Measurements from ENCODE around the gene BMP10.
A peak's percentile ranks its signal among the peaks of the same experiment; 100 is the strongest.
"Not testable (repeated sequence)": the region's sequence is repeated elsewhere in the genome, so short reads cannot be mapped to it uniquely, and the experiment has no call there.

The BMP10 gene

GRCh38 chr2:68871159-68871764 lies at the start of gene BMP10:
BMP10 (minus strand) TSS chr2:68871397; CDS start chr2:68871358, 39 bp downstream.
- DNase-seq: no peak

- DNase-seq: no peak
Observed at GRCh38 chr2:68920481-68921170, 49.4 kb upstream of the BMP10 start.

DNA sequence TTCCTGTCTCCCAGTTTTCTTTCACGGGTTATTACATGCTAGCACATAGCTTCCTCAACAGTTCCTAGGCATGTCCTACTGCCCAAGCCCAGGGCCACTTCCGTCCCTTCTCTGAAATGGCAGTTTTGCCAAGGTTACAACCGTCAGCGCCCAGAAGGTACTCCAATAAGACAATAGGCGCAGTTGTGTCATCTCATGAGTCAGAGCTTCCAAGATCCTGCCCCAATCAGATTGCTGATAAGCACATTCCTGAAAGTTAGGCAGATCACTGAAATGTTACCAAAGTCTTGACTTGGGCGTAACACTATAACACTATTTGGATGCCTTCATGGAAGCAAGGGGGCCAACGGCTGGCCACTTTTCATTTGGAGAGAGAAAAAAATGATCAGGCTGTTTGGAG lies 47.3 kb upstream of the BMP10 start:
- DNase-seq: no peak

DNA sequence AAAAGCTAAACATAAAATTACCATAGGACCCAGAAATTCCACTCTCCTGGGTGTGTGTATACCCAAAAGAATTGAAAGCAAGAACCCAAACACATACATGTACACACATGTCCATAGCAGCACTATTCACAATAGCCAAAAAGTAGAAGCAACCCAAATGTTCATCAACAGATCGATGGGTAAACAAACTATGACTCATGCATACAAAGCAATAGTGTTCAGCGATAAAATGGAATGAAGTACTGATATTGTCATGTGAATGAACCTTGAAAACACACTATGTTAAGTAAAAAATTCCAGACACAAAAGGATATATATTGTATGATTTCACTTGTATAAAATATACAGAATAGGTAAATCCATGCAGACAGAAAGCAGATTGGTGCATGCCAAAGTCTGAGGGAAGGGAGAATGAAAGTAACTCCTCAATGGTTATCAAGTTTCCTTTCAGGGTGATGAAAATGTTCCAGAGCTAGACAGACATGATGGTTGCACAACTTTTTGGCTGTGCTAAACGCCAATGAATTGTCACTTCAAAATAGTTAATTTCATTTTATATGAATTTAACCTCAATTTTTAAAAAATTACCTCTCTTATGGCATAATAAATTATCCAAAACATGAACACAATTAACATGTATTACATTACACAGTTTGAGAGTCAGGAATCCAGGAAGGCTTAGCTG lies 46.0 kb upstream of the BMP10 start:
- no peak for DNase-seq

GRCh38 chr2:68916226-68916625 lies 45.0 kb upstream of the BMP10 start:
- DNase-seq: no peak

DNA sequence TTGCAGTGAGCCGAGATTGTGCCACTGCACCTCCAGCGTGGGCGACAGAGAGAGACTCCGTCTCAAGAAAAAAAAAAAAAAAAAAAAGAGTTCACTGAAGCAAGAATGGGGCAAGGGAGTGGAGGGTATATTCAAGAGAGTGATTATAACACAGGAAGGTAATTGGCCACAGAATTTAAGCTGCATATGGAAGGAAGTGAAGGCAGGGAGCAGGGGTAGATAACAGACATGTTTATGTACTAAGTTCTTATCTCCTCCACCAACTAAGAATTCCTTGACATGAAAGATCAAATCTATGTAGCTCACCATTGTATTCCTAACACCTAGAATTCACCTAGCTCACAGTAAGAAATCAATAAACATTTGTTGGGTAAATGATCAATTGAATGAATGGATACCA lies 44.2 kb upstream of the BMP10 start:
- DNase-seq: no peak

GRCh38 chr2:68913359-68913758 lies 42.2 kb upstream of the BMP10 start:
- DNase-seq: no peak

DNA sequence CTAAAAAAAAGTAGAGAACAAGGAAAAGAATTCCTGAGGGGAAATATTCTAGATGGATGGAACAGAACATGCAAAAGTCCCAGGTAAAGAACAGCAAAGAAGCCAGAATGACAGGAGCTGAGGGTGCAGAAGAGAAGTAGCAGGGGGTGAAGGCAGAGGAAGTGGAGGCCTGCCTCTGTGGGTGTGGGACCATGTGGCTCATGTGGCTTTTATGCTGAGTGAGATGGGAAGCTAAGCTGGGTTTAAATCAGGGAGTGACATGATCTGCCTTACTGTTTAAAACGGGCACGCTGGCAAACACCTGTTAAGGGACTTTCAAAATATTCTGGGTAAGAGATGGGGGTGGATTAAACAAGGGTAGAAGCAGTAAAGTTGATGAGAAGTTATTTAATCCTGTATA lies 41.5 kb upstream of the BMP10 start:
- DNase-seq: peak; percentile 57

DNA sequence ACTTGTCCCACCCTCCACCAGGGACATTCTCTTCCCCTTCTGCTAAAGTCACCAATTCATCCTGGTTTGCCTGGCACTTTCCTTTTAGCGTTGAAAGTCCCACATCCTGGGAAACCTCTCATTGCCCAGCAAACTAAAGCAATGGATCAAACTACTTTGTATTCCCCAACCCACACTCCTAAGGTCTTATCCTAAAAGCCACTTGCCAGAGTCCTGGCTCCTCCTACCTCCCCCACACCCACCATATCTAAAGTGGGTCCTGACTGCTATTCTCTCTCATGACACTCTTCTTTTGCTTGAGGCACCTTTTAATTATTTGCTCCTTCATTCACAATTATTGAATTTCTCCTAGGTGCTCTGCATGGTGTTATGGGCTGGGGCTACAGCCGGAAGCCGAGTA lies 40.9 kb upstream of the BMP10 start:
- DNase-seq: no peak

GRCh38 chr2:68911709-68912108 lies 40.5 kb upstream of the BMP10 start:
- DNase-seq: no peak

DNA sequence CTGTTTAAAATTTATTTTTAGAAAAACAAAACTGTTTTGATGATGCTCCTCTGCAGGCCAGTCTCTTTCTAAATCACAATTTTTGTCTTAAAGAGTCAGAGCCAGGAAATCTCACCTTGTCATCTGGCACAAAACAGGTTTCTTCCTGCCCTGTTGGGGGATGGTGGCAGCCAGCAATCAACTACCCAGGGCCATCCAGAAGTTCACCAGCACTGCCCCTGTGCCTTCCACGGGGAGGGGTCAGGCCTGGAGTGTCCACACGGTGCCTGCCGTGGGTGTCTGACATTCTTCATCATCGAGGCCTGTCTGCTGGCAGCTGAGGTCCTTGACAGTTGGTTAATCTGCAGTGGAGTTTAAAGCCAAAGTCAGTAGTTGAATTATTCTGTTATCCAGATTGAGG lies 40.0 kb upstream of the BMP10 start:
- DNase-seq: peak; percentile 17

DNA sequence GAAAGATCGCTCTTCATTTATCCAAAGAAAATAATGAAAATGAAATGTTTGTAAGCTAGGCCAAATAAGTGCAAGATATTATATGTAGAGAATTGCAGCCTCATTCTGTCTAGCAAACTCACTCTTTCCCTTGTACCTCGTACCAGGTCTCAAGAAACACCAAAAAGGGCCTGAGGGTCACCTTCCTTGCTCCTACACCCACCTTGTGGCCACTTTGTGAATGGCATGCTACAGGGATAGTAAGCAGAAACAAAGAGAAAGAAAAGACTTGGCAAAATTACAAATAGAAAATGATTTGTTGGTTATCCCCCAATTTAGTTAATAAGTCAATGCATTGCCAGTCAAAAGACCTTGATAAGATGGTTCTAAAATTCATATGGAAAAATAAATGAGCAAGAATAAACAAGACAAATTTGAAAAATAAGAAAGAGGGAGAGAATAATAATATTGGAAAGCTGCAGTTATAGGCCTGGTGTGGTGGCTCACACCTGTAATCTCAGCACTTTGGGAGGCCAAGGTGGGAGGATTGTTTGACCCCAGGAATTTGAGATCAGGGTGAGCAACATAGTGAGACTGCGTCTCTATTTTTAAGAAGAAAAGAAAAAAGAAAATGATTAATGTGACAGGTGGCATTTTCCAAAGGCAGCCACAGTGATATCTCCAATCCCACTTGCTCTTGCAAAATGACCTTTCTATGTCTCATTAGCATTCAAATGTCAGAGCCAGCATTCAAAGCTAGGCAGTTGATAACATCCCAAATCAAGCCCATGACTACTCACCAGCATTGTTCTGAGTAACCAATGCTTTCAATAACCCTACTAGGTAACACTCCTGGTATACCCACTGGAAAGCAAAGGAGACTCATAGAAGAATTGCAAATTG lies 38.8 kb upstream of the BMP10 start:
- peak; percentile 80 for DNase-seq

GRCh38 chr2:68908392-68908970 lies 37.3 kb upstream of the BMP10 start:
- DNase-seq: peak; percentile 91

GRCh38 chr2:68907920-68908253 lies 36.7 kb upstream of the BMP10 start:
- no peak for DNase-seq

GRCh38 chr2:68907232-68907919 lies 36.2 kb upstream of the BMP10 start:
- peak; percentile 8 for DNase-seq

- no peak for DNase-seq
Observed at GRCh38 chr2:68906716-68907115, 35.5 kb upstream of the BMP10 start.

- DNase-seq: no peak
Observed at GRCh38 chr2:68905116-68905515, 33.9 kb upstream of the BMP10 start.

DNA sequence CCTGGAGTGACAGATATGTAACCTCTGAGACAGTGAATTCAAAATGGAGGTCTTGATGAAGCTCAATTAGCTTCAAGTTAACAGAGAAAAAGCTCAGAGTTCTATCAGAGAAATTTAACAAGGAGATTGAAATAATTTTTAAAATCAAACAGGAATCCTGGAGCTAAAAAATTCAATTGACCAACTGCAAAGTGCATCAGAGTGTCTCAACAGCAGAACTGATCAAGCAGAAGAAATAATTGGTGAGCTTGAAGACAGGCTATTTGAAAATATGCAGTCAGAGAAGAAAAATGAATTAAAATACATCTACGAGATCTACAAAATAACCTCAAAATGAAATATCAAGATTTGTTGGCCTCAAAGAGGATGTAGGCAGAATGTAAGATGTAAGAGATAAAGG lies 30.4 kb upstream of the BMP10 start:
- no peak for DNase-seq

DNA sequence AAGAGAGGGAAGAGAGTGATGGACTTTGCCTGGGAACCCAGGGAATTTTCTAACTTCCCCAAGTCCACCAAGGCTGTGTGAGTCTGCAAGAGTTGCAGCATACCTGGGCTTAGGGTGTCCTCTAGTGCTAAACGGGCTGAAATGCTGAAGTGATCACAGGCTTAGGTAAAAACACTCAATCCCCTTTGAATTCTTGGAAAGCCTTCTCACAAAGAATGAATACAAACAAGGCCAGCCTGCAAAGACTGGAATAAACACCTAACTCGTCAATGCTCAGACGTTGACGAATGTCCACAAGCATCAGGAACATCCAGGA lies 30.0 kb upstream of the BMP10 start:
- DNase-seq: no peak

GRCh38 chr2:68900496-68901198 lies 29.4 kb upstream of the BMP10 start:
- no peak for DNase-seq

DNA sequence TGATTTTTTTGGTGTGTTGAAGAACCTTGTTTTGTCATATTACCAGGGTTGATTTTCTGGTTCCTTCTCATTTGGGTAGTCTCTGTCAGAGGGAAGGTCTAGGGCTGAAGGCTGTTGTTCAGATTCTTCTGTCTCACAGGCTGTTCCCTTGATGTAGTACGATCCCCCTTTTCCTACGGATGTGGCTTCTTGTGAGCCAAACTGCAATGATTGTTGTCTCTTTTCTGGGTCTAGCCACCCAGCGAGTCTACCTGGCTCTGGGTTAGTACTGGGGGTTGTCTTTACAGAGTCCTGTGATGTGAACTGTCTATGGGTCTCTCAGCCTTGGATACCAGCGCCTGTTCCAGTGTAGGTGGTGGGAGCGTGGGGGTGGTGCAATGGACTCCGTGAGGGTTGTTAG lies 24.8 kb upstream of the BMP10 start:
- DNase-seq: not testable (repeated sequence)

- no peak for DNase-seq
Observed at GRCh38 chr2:68889500-68889899, 18.3 kb upstream of the BMP10 start.
